Activated CD4-positive, CD25-positive, alpha-beta regulatory T cell treated with anti-CD3 and anti-CD28 coated beads, Interleukin-2, amount 50 U/mL, for 16 hours (primary cell): ENCODE results near the gene CLEC9A.

Experiments
- DNase-seq: peaks from one replicate; pipeline ENCODE4 v3.0.0-alpha.2; 2020; ENCODE audit warnings: low read depth, low spot score

Gene CLEC9A

DNA sequence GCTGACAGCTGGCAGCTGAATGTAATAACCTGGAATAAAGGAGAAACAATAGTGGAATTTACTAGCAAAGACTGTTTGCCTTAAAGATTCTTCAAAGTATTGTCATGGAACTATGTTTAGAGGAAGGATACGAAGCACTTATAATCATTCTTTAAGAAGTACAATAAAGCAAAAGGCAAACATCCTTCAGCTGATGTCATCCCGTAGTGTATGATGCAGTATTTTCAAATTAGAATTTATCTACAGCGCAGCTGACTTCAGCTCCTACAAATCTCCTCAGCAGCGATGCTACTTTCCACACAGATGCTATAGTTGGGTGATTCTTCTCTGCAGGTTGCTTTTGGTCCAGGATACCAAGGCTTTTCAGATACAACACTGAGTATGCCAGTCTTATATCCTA, 36.8 kb downstream of the CLEC9A start:
- no peak for DNase-seq

DNA sequence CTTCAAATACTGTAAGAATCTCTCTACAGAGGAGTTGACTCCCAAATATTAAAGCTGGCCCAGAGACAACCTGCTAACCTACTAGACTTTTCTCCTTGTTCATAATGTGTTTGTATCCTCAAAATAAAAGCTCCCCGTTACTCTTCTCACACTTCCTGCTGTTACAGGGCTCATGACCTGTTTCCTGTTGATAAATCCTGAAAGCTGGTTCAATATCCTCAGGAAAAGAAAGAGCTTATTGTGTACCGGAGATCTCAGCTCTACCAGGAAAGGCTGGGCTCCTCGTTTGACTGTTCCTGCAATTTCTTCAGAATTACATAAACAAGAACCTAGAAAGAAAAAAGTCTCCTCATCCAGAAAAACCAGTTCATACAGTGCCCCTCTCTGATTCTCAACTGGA, 37.5 kb downstream of the CLEC9A start:
- DNase-seq: no peak

DNA sequence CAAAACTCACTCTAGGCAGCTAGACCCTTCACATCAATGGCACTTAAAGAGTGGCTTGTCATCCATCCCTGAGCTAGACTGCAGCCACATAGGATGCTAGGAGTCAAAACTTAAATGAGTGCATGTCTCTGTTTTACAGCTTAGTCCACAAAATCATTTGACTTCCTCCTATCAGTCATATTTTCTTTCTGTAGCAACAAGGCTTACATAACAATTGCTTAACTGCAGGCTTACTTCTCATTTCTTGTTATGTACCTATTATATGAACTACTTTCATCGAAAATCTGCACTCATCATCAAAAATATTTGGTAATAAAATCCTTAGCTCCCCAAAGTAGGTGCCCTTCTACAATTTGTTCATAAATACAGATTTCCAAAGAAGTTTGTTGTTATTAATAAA, 38.2 kb downstream of the CLEC9A start:
- no peak for DNase-seq

- no peak for DNase-seq
These were observed 38.6 kb downstream of the CLEC9A start for GRCh38 chr12:10069099-10069498.

- DNase-seq: no peak
These were observed 39.5 kb downstream of the CLEC9A start for GRCh38 chr12:10069976-10070375.

- DNase-seq: no peak
These were observed 39.9 kb downstream of the CLEC9A start for GRCh38 chr12:10070380-10070779.

DNA sequence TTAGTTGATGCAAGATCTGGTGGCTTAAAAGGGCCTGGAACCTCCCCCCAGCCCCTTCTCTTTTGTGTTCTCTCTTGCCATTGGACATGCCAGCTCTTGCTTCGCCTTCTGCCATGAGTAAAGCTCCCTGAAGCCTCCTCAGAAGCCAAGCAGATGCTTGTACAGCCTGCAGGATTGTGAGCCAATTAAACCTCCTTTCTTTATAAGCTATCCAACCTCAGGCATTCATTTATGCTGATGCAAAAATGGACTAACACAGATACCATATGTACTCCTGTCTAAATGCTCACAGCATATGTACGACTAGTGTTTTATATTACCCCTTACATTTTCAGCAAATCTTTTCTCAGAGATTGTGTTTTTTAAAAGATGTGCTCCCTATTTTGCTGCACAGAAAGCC, 41.6 kb downstream of the CLEC9A start:
- DNase-seq: no peak

DNA sequence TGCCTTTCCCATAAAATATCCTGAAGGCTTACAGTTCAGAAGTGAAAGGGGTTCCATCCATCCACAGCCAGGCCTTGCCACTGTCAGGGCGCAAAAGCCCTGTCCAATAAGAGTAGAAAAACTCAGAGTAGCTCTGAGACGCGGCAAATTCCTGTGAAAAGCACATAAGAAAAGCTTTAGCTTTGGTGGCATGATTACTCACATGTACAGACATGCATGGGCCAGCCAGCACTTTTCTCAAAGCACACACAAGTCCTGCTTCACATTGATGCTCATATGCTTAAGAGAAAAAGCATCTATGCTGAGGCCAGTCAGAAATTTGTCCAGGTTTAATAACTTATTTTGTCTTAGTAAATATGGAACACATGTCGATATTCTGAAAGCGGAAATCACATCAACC, 42.8 kb downstream of the CLEC9A start:
- DNase-seq: no peak

DNA sequence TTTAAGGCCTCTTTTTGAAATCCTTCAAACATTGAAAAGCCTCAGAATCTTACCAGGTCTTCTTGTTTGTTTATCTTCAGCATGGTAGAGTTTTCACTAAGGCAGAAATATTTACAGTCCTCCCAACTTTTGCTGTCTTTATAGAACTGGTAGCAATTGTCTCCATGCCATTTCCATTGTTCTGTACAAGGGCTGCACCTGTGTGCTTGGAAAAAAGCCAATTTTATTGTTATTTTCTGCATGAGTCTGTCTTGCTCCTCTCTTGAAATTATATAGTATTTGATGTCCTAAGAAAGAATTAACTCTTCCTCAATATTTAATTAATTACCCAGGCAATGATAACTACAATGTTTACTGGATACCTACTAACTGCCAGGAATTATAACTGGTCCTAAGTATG, 45.0 kb downstream of the CLEC9A start:
- no peak for DNase-seq

DNA sequence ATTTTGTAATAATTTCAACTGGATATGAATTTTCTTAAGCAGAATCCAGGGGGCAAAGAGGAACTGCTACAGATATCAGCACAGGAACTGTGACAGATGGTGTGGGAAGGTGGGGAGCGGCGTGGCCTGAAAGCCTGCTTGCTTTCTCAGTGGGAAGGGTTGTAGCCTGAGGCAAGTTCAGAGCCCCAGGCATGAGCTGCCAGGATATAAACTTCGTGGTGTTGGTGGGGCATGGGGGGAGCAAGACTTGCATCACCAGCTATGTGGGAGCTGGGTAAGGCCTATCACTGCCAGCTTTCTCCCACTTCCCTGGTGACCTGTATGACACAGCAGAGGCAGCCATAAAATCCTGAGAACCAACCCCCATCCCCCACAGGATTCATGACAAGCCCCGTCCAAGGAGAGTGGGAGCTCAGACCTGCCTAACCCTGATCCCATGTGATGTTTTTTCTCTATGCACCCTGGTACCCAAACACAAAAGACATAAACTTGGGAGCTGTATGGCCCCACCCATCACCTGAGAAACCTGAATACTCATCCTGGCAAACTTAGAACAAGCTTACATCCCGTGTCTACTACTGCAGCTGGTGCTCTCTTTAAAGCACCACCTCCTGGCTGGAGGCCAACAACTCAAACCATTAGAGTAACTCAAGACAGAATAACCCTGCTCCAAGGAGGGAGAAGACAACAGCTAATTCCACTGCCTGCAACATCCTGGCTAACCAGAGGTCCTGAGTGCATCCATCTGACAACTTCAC, 51.8 kb downstream of the CLEC9A start:
- no peak for DNase-seq

DNA sequence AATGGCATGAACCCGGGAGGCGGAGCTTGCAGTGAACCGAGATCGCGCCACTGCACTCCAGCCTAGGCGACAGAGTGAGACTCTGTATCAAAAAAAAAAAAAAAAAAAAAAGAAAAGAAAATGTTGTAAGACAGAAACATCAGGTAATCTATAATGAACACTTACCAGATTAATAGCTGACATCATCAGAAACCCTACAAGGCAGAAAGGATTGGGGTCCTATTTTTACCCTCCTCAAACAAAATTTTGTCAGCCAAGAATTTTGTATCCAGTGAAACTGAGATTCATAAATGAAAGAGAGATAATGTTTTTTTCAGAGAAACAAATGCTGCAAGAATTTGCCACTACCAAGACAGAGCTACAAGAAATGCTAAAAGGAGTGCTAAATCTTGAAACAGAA, 54.3 kb downstream of the CLEC9A start:
- DNase-seq: no peak

DNA sequence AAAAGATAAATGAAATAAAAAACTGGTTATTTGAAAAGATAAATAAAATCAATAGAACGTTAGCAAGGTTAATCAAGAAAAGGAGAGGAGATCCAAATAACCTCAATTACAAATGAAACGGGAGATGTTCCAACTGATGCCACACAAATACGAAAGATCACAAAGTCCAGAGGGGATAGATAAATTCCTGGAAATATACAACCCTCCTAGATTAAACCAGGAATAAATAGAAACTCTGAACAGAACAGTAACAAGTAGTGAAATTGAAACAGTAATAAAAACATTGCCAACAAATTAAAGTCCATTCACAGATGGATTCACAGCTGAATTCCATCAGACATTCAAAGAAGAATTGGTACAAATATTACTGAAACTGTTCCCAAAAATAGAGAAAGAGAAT, 55.9 kb downstream of the CLEC9A start:
- DNase-seq: no peak

DNA sequence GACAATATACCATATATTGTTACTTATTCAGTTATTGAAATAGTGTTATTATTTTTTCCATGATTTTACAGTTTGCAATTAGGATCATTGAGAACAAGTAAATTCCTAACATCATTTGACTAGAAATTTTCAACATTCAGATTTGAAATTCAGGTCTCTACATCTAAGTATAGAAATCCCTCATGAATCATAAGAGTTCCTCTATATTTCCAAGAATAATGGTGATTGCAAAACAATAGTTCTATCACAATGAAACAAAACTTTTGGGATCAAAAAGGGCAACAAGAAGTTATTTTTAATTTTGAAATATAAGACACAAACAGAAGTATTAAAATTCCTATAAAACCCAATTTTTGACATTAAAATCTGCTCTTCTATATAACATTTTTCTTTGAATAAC, 57.5 kb downstream of the CLEC9A start:
- DNase-seq: no peak

- no peak for DNase-seq
These were observed 58.7 kb downstream of the CLEC9A start for GRCh38 chr12:10088955-10089900.

- DNase-seq: no peak
These were observed 64.3 kb downstream of the CLEC9A start for GRCh38 chr12:10094646-10095395.

GRCh38 chr12:10095971-10096370, 65.5 kb downstream of the CLEC9A start:
- DNase-seq: no peak

- DNase-seq: no peak
These were observed 67.0 kb downstream of the CLEC9A start for GRCh38 chr12:10097521-10097920.

DNA sequence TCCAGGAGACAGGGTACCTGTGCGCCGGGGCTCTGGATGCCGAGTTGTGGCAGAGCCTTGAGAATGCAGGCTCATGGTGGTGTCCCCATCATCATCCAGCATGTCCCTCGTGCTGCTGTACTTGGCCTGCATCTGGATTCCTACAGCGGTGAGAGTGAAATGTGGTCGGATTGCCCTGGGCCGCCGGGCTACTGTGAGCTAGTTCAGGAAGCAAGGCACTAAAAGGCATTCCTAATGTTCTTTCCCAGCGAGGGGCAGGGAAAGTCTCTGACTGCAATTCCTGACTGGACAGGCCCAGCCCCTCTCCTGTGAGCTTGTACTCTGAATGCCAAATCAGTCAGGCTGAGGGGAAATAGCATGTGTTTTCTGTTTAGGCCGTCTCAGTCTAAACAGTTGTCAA, 68.3 kb downstream of the CLEC9A start, which contains the start of gene CLEC1A:
Gene CLEC1A (minus strand): TSS at position 195 of the 400 bp plus-strand sequence. CDS start 63 bp downstream, at position 132.
- no peak for DNase-seq

DNA sequence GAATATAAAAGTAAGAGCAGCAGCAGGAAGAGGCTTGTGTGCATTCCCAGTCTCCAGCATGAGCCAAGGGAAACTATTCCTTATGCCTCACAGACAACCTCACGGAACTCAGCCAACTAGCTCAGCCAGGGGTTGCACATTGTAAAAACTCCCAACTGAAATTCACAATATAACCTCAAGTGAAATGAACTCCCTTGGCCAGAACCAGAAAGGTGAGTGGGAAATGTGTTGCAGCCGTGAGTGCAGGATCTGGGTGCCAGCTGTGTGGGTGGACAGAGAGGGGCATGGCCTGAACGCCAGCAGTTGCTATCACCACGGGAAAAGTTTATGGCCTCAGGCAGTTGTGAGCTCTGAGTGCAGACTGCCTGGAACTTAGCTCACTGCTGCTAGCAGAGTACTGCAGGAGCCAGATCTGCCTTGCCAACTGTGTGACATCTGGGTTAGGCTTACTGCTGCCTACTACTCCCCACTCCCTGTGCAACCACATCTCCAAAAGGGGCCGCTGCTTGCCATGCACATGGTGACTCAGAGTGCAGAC, 70.6 kb downstream of the CLEC9A start:
- DNase-seq: no peak

GRCh38 chr12:10101648-10102220, 71.3 kb downstream of the CLEC9A start:
- no peak for DNase-seq

GRCh38 chr12:10102322-10102721, 71.8 kb downstream of the CLEC9A start:
- no peak for DNase-seq
